Heart right ventricle (tissue), 16 donors: ENCODE results near the gene SDCCAG8. TPM values are rescaled to one million over a fixed set of nuclear protein-coding genes. Genes with fewer than 3 reads are reported as not detected.

Source experiments
- ATAC-seq, 8 donors: fragments of 200-7000 bp; cut with Tn5 transposase; one replicate each; pipeline ENCODE4 v1.9.1; 2020; ENCODE audit warnings: mild to moderate bottlenecking in 8 of 8, moderate library complexity in 8 of 8, moderate number of reproducible peaks in 1 of 8
- DNase-seq, 2 donors: peaks; one replicate each; pipeline ENCODE4 v3.0.0-alpha.2; 2020
- H3K27ac ChIP-seq, 10 donors: fragments of 200-600 bp; sonication (generic) in 2 of 10; one replicate each; pipeline versions ENCODE4 v1.5.0 to v1.8.0; 2020 to 2022; ENCODE audit warnings: mild to moderate bottlenecking in 3 of 10
- H3K27me3 ChIP-seq, 7 donors: fragments of 200-600 bp; one replicate each; pipeline ENCODE4 v1.8.0; 2021 to 2022; ENCODE audit warnings: mild to moderate bottlenecking in 2 of 7
- H3K36me3 ChIP-seq, 9 donors: fragments of 200-600 bp; sonication (generic) in 1 of 9; one replicate each; pipeline versions ENCODE4 v1.5.0 to v1.8.0; 2020 to 2022; ENCODE audit warnings: mild to moderate bottlenecking in 2 of 9
- H3K4me1 ChIP-seq, 9 donors: fragments of 200-600 bp; sonication (generic) in 1 of 9; one replicate each; pipeline versions ENCODE4 v1.5.0 to v1.8.0; 2020 to 2022; ENCODE audit warnings: mild to moderate bottlenecking in 4 of 9
- H3K4me3 ChIP-seq, 10 donors: fragments of 200-600 bp; sonication (generic) in 2 of 10; one replicate each; pipeline versions ENCODE4 v1.5.0 to v1.8.0; 2020 to 2022; ENCODE audit warnings: mild to moderate bottlenecking in 7 of 10, moderate library complexity in 2 of 10
- H3K9me3 ChIP-seq, 11 donors: fragments of 200-600 bp in 10 of 11; sonication (generic) in 2 of 11; one replicate each; pipeline versions ENCODE4 v1.5.0 to v1.8.0; 2013 to 2022; ENCODE audit warnings: mild to moderate bottlenecking in 2 of 11, control low read depth in 1 of 11, moderate library complexity in 1 of 11
- CTCF ChIP-seq, 9 donors: fragments of 200-600 bp; sonication (generic) in 2 of 9; IDR thresholded peaks; one replicate each; pipeline versions ENCODE4 v1.5.0 to v1.8.0; 2021 to 2022; ENCODE audit warnings: antibody characterized with exemption in 9 of 9, mild to moderate bottlenecking in 5 of 9, moderate library complexity in 1 of 9
- WGBS, 2 donors: extraction: QIAGEN DNeasy Blood & Tissue Kit; methylation state at CpG; one replicate each; pipeline ENCODE4 v1.1.7; 2013; ENCODE audit warnings: inconsistent platforms in 1 of 2; 5-methylcytosine and 5-hydroxymethylcytosine counted together
- intact Hi-C, 10 donors: fragments of 100-400 bp; cut with DNase I; formaldehyde crosslinking; loops; one replicate each; pipeline versions ENCODE4 v1.11.1 to v1.14.2; 2022
- polyA plus RNA-seq, 2 donors: library from polyadenylated mRNA; stranded (reverse); fragments of 200-250 nt; gene quantifications; one replicate each; pipeline ENCODE4 v1.2.3, GENCODE V29; 2013
- total RNA-seq, 10 donors: library from RNA; stranded (reverse); fragmentation: NEBNext Ultra II Directional in 3 of 10; extraction: Animal tissue kit (Norgen Biotek cat#: 25700) in 3 of 10; gene quantifications; one replicate each; pipeline versions ENCODE4 v1.2.1 to v1.2.4, GENCODE V29; 2021 to 2023
- donor health status: Arrhythmogenic right ventricular cardiomyopathy.
- donor health status: ischemic (EF 13 %, LVEDD 7.1; RV severe dilation, severe dysfunction).
- donor health status: healthy with polysubstance abuse.
- donor health status: DM: no; HTN: yes; CAD: no.
- donor health status: DM: no; HTN: no; CAD: no.
- donor health status: ischemic (EF 25% LVEDD 6.9; RV normal size, moderate dysfunction).
- donor health status: ischemic (EF 25% LVEDD 5.7; RV mildly dilated, moderate dysfunction).
- donor health status: healthy.
- donor health status: DM: yes; HTN: yes; CAD: no.
- donor health status: Ischemic cardiomyopathy.
- donor health status: ischemic (EF 35%, LVEDD 5.7; RV mildly dilated, moderate dysfunction).
- donor health status: nonischemic (EF 11% LVEDD 7.7; RV severe dilation, severe dysfunction).
- donor health status: DM: yes; HTN: yes; CAD: no.
- donor health status: PGD.
- donor health status: ischemic (EF 29% LVEDD 5.4; RV normal size, mild dysfunction).
- donor health status: nonischemic (EF 23%, LVEDD 6.1; RV moderate dilation, normal function).

The SDCCAG8 gene
- total and polyA plus RNA-seq, 12 donors, result 7.7 to 37.1 (median 26.3) TPM

- intact Hi-C loops, result no loop called here
- H3K36me3 ChIP-seq, result peaks cover 0 to 41% (median 0%) of the 10 kb centered on the region in 9 donors
- peaks cover 0 to 32% (median 10%) of the 10 kb centered on the region in 9 donors for H3K4me1 ChIP-seq
- DNase-seq, result peak in 1 of 2 donors; percentile 54
- peak overlapping the region in 2 of 10 donors; percentile 8 to 18 for H3K4me3 ChIP-seq
- peak; percentile 13 to 54 (median 35) for ATAC-seq
- TF ChIP-seq CTCF (IDR thresholded peaks at IDR 0.05), result no peak
- no peaks in the 10 kb centered on the region for H3K27me3 ChIP-seq
- no peaks in the 10 kb centered on the region for H3K9me3 ChIP-seq
- WGBS, 2 donors, result 73 to 79% methylated on average over 19 of the region's 19 CpGs
- peak overlapping the region in 9 of 10 donors; percentile 45 to 84 (median 66) for H3K27ac ChIP-seq
These were observed 240.4 kb downstream of the SDCCAG8 start for GRCh38 chr1:243496187-243496646.

GRCh38 chr1:243496806-243497205 lies 241.0 kb downstream of the SDCCAG8 start:
- H3K36me3 ChIP-seq, result peaks cover 0 to 44% (median 0%) of the 10 kb centered on the region in 9 donors
- ATAC-seq, result no peak
- H3K27ac ChIP-seq, result peak overlapping the region in 8 of 10 donors; percentile 45 to 84 (median 67)
- peaks cover 0 to 32% (median 10%) of the 10 kb centered on the region in 9 donors for H3K4me1 ChIP-seq
- H3K27me3 ChIP-seq, result no peaks in the 10 kb centered on the region
- no peaks in the 10 kb centered on the region for H3K9me3 ChIP-seq
- intact Hi-C loops, result no loop called here
- WGBS, 2 donors, result 89 to 91% methylated on average over 11 of the region's 11 CpGs
- TF ChIP-seq CTCF (IDR thresholded peaks at IDR 0.05), result no peak
- DNase-seq, result no peak
- no peak overlapping the region for H3K4me3 ChIP-seq

GRCh38 chr1:243497939-243498681 lies 242.3 kb downstream of the SDCCAG8 start:
- WGBS, 2 donors, result 96 to 97% methylated on average over 10 of the region's 10 CpGs
- DNase-seq (no peak), ATAC-seq (no peak)
- H3K27me3 ChIP-seq, result no peaks in the 10 kb centered on the region
- H3K27ac ChIP-seq, result no peak overlapping the region
- intact Hi-C loops, result no loop called here
- TF ChIP-seq CTCF (IDR thresholded peaks at IDR 0.05), result no peak
- H3K9me3 ChIP-seq, result no peaks in the 10 kb centered on the region
- peaks cover 0 to 31% (median 10%) of the 10 kb centered on the region in 9 donors for H3K4me1 ChIP-seq
- H3K4me3 ChIP-seq, result no peak overlapping the region
- peaks cover 0 to 54% (median 0%) of the 10 kb centered on the region in 9 donors for H3K36me3 ChIP-seq

GRCh38 chr1:243499248-243499647 lies 243.4 kb downstream of the SDCCAG8 start:
- intact Hi-C loops, result no loop called here
- no peak overlapping the region for H3K4me3 ChIP-seq
- DNase-seq, result no peak
- no peaks in the 10 kb centered on the region for H3K9me3 ChIP-seq
- H3K27me3 ChIP-seq, result no peaks in the 10 kb centered on the region
- H3K4me1 ChIP-seq, result peaks cover 0 to 27% (median 10%) of the 10 kb centered on the region in 9 donors
- TF ChIP-seq CTCF (IDR thresholded peaks at IDR 0.05), result no peak
- peaks cover 0 to 66% (median 0%) of the 10 kb centered on the region in 9 donors for H3K36me3 ChIP-seq
- ATAC-seq, result no peak
- 86% methylated on average over 4 of the region's 4 CpGs for WGBS, 2 donors
- no peak overlapping the region for H3K27ac ChIP-seq
